Activated CD4-positive, alpha-beta memory T cell treated with anti-CD3 and anti-CD28 coated beads, Interleukin-2, amount 10 ng/mL, durations not matched to agents 7 days and 5 days (primary cell): ENCODE measurements around the gene DEFB127. TPM values are rescaled to one million over a fixed set of nuclear protein-coding genes. Genes with fewer than 3 reads are reported as not detected.
"Not testable (repeated sequence)": the region's sequence is repeated elsewhere in the genome, so short reads cannot be mapped to it uniquely, and the experiment has no call there.

Experiments
- CTCF ChIA-PET: fragments of 350-600 bp; sonication (Branson Sonifier 250); formaldehyde crosslinking; loops from one replicate; lab custom pipeline; 2021; ENCODE audit warnings: antibody characterized with exemption, inconsistent platforms; lab: Charles Lee
- POLR2A ChIA-PET: fragments of 350-600 bp; sonication (Branson Sonifier 250); formaldehyde crosslinking; loops from one replicate; lab custom pipeline; 2021; ENCODE audit warnings: antibody characterized with exemption; lab: Charles Lee
- DNase-seq: peaks from one replicate; pipeline ENCODE4 v3.0.0-alpha.2; 2020
- H3K27ac Mint-ChIP-seq: one replicate; pipeline ENCODE4 v1.8.0; 2021; ENCODE audit warnings: mild to moderate bottlenecking, mixed read lengths
- H3K27me3 Mint-ChIP-seq: one replicate; pipeline ENCODE4 v1.8.0; 2021; ENCODE audit warnings: mixed read lengths
- H3K36me3 Mint-ChIP-seq: one replicate; pipeline ENCODE4 v1.8.0; 2021; ENCODE audit warnings: low read depth, mixed read lengths
- H3K4me1 Mint-ChIP-seq: one replicate; pipeline ENCODE4 v1.8.0; 2021; ENCODE audit warnings: mixed read lengths
- H3K4me3 Mint-ChIP-seq: one replicate; pipeline ENCODE4 v1.8.0; 2021; ENCODE audit warnings: mild to moderate bottlenecking, mixed read lengths
- H3K9me3 Mint-ChIP-seq: one replicate; pipeline ENCODE4 v1.8.0; 2021; ENCODE audit warnings: mixed read lengths
- total RNA-seq, 2 experiments: library from RNA; stranded (reverse); gene quantifications; one replicate each; pipeline ENCODE4 v1.2.3, GENCODE V29; 2021

DEFB127 gene, protein sequence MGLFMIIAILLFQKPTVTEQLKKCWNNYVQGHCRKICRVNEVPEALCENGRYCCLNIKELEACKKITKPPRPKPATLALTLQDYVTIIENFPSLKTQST
- not detected for total RNA-seq

DNA sequence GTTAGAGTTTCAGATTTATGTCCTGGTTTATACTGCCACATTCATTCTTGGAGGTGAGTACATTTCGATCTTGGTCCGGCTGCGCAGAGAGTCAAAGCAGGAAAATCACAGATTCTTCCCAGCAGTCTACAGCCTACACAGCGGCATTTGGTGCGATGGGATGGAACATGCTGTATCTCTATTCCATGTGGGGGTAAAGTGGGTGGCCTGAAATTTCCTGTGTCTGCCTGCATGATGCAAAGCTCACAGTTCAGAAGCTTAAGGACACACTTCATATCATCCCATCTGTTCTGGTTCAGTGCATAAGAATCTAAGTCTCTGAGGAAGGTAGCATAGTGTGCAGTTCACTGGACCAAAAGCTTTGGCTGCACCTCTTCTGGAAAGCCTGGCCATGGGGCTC, at the start of gene DEFB127:
Gene DEFB127, plus strand, starts transcription at position 301 of the 400 bp plus-strand sequence. Its CDS starts 91 bp downstream, at position 392.
- H3K27me3 Mint-ChIP-seq, result peaks cover 26% of the 10 kb centered on the region
- H3K27ac Mint-ChIP-seq, result no peak within 1 kb of the TSS
- no peaks in the 10 kb centered on the region for H3K36me3 Mint-ChIP-seq
- CTCF ChIA-PET, result no interaction called here
- H3K4me1 Mint-ChIP-seq, result no peaks in the 10 kb centered on the region
- H3K4me3 Mint-ChIP-seq, result no peak within 1 kb of the TSS
- H3K9me3 Mint-ChIP-seq, result no peaks in the 10 kb centered on the region
- POLR2A ChIA-PET, result no interaction called here
- no peak for DNase-seq

DNA sequence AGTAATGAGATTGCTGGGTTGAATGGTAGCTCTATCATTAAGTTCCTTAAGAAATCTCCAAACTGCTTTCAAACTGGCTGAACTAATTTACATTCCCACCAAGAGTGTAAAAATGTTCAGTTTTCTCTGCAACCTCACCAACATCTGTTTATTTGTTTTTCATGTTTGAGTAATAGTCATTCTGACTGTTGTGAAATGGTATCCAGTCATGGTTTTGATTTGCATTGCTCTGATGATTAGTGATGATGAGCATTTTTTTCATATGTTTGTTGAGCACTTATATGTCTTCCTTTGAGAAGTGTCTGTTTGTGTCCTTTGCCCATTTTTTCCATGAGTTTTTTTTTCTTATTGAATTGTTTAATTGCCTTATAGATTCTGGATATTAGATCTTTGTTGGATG, 44.9 kb upstream of the DEFB127 start:
- DNase-seq, result no peak
- ChIA-PET CTCF (no interaction called here), POLR2A (no interaction called here)
- Mint-ChIP-seq H3K36me3 (no peaks in the 10 kb centered on the region), H3K4me3 (no peak overlapping the region), H3K4me1 (no peaks in the 10 kb centered on the region), H3K9me3 (no peaks in the 10 kb centered on the region), H3K27me3 (peaks cover 33% of the 10 kb centered on the region), H3K27ac (no peak overlapping the region)

DNA sequence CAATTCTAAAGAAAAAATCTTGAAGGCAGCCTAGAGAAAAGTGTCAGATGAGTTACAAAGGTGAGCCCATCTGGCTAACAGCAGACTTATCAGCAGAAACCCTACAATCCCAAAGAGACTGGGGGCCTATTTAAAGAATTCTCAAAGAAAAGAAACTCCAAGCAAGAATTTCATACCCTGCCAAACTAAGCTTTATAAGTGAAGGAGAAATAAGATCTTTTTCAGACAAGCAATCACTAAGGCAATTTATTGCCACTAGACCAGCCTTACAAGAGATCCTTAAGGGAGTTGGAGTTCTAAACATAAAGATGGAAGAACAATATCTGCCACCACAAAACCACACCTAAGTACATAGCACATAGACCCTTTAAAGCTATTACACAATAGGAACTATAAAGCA, 39.7 kb upstream of the DEFB127 start:
- H3K9me3 Mint-ChIP-seq, result no peaks in the 10 kb centered on the region
- H3K4me1 Mint-ChIP-seq, result no peaks in the 10 kb centered on the region
- POLR2A ChIA-PET, result no interaction called here
- no peak overlapping the region for H3K27ac Mint-ChIP-seq
- no peaks in the 10 kb centered on the region for H3K36me3 Mint-ChIP-seq
- peaks cover 32% of the 10 kb centered on the region for H3K27me3 Mint-ChIP-seq
- CTCF ChIA-PET, result no interaction called here
- H3K4me3 Mint-ChIP-seq, result no peak overlapping the region
- DNase-seq, result no peak

DNA sequence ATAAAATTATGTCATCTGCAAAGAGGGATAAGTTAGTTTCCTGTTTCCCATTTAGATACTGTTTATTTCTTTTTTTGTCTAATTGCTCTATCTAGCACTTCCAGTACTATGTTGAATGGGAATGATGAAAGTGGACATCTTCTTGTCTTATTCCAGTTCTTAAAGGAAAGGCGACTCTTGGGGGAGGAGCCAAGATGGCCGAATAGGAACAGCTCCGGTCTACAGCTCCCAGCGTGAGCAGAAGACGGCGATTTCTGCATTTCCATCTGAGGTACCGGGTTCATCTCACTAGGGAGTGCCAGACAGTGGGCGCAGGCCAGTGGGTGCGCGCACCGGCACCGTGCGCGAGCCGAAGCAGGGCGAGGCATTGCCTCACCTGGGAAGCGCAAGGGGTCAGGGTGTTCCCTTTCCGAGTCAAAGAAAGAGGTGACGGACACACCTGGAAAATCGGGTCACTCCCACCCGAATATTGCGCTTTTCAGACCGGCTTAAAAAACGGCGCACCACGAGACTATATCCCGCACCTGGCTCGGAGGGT, 27.4 kb upstream of the DEFB127 start:
- peaks cover 13% of the 10 kb centered on the region for H3K27me3 Mint-ChIP-seq
- H3K4me1 Mint-ChIP-seq, H3K9me3 Mint-ChIP-seq, POLR2A ChIA-PET, DNase-seq, H3K4me3 Mint-ChIP-seq, H3K27ac Mint-ChIP-seq, H3K36me3 Mint-ChIP-seq, CTCF ChIA-PET: not testable (repeated sequence)

DNA sequence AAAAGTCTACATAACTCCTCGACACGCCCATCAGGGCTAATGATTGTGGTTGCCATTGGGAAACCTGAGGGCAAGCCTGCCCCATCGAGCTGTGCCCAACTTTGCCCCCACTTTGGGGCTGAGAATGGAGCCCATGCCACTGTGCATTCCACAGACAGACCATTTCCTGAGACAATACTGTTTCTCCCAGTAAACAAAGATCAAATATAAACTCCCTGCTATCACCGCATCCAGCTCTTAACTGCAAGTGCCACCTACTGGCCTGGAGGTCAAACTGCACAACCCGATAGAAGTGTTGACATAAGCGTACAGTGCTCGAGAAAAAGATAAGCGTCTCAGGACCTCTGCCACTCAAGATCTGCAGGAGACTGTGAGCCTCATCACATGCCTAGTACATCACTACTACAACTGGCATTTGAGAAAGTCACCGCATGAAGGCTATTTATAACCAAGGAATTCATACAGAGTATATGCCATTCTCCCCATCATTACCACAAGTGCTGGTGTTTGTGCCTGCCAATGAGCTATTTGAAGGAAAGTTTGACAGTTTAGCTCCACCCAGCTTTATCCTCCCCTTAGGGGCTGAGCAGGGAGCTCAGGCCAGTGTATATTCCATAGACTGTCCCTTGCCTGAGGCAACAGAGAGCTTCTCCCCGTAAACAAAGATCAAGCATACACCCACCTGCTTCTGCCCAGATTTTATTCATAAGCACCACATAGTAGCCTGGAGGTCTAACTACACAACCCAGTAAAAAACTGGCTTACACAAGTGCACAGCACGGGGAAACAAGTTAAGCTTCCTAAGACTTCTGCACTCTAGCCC, 19.4 kb upstream of the DEFB127 start:
- Mint-ChIP-seq H3K27ac (no peak overlapping the region), H3K4me3 (no peak overlapping the region), H3K9me3 (peaks cover 6% of the 10 kb centered on the region), H3K36me3 (no peaks in the 10 kb centered on the region), H3K4me1 (no peaks in the 10 kb centered on the region), H3K27me3 (peaks cover 21% of the 10 kb centered on the region)
- ChIA-PET CTCF (interaction anchor here (1.4 kb wide), 1 partner anchor 129 kb away, joined by 4 read pairs; no protein-coding TSS in a partner anchor), POLR2A (no interaction called here)
- DNase-seq, result peak; percentile 18

DNA sequence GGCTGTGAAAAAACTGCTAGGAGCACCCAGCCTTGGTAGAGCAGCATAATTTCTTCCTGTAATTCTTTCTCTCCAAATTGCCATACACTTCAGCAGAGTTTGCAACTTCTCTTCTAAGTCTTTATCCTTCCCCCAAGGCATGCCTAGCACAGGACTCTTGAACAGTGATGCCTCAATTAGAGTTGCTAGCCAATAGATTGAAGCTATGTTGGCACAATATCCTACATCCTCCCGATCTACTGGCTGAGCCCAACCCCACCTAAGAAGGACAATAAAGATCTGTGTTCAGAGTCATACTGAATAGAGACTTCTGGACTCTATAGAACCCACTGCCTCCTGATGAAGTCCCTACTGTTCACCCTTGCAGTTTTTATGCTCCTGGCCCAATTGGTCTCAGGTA, 15.0 kb upstream of the DEFB127 start, which contains the start of gene DEFB126:
Gene DEFB126, plus strand, starts transcription at position 301 of the 400 bp plus-strand sequence. Its CDS starts 39 bp downstream, at position 340.
- H3K4me1 Mint-ChIP-seq, result no peaks in the 10 kb centered on the region
- H3K27ac Mint-ChIP-seq, result no peak within 1 kb of the TSS
- no peaks in the 10 kb centered on the region for H3K36me3 Mint-ChIP-seq
- peaks cover 37% of the 10 kb centered on the region for H3K27me3 Mint-ChIP-seq
- H3K4me3 Mint-ChIP-seq, result no peak within 1 kb of the TSS
- POLR2A ChIA-PET, result no interaction called here
- peaks cover 4% of the 10 kb centered on the region for H3K9me3 Mint-ChIP-seq
- DNase-seq, result no peak
- CTCF ChIA-PET, result no interaction called here

DNA sequence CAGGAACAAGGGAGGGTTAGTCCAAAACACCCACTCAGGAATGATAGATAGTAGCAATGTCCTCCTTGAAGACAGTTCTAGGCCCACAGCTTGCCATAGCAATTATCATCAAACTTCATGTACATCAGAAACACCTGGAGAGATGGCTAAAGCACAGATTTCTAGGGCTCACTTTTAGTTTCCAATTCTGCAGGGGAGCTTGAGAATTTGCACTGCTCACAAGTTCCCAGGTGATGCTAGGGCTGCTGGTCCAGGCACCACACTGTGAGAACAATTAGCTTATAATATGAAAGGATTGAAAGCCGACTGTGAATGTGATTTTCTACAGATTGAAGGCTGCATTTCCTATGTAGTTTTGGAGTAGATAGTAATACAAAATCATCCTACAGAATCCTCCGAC, 11.4 kb upstream of the DEFB127 start:
- CTCF ChIA-PET, result no interaction called here
- POLR2A ChIA-PET, result no interaction called here
- no peak for DNase-seq

DNA sequence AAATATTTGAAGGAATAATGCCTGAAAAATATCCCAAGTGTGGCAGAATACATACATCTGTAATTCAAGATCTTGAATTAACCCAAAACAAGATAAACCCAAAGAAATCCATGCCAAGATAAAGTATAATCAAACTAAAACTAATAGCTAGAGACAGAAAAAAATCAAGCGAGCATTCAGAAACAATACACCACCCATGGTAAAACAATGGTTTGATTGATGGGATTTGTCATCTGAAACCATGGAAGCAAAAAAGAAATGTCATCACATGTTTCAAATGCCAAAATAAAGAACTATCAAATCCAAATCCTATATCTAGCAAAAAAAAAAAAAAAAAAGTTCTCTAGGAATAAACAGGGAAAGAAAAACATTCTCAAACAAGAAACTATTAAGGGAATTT, 5.1 kb upstream of the DEFB127 start:
- no peaks in the 10 kb centered on the region for H3K4me1 Mint-ChIP-seq
- no peaks in the 10 kb centered on the region for H3K9me3 Mint-ChIP-seq
- peaks cover 14% of the 10 kb centered on the region for H3K27me3 Mint-ChIP-seq
- CTCF ChIA-PET, result no interaction called here
- H3K27ac Mint-ChIP-seq, result no peak overlapping the region
- POLR2A ChIA-PET, result no interaction called here
- H3K36me3 Mint-ChIP-seq, result no peaks in the 10 kb centered on the region
- no peak for DNase-seq
- no peak overlapping the region for H3K4me3 Mint-ChIP-seq

More for the DNA sequence above, 11.4 kb upstream of the DEFB127 start:
- Mint-ChIP-seq H3K4me3 (no peak overlapping the region), H3K27ac (no peak overlapping the region), H3K4me1 (no peaks in the 10 kb centered on the region), H3K27me3 (peaks cover 32% of the 10 kb centered on the region), H3K36me3 (no peaks in the 10 kb centered on the region), H3K9me3 (no peaks in the 10 kb centered on the region)

DNA sequence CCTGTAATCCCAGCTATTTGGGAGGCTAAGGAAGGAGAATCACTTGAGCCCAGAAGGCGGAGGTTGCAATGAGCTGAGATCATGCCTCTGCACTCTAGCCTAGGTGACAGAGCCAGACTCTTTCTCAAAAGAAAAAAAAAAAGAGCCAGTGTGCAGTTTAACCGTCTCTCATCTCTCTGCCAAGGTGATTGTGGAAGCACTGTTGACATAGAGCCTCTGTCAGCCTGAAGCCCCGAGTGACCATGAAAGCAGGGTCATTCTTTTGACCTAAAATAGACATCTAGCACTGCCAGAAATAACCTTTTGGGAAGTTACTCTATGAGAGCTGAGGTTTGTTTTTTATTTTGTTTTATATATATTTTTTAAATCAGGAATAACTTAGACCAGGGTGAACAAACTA, 7.4 kb downstream of the DEFB127 start:
- Mint-ChIP-seq H3K27me3 (peaks cover 22% of the 10 kb centered on the region), H3K4me3 (no peak overlapping the region), H3K4me1 (no peaks in the 10 kb centered on the region), H3K27ac (no peak overlapping the region), H3K9me3 (no peaks in the 10 kb centered on the region), H3K36me3 (no peaks in the 10 kb centered on the region)
- no peak for DNase-seq
- ChIA-PET POLR2A (no interaction called here), CTCF (no interaction called here)

DNA sequence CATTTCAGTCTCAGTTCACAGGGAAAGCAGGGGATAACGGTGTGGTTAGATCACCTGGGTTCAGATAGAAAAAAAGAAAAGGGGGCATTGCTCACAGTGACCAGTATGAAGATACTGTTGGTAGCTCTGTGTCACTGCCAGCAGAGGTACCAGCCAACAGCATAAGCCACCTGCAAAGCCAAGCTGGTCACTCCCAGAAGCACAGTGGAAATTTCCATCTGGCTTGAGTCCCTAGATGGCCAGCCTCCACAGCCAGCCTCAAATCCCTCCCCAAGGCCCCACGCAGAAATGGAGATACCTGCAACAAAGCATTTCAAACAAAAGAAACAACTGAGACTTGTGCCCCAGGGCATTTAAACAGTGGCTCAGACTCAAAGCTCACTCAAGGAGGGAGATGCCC, 11.6 kb downstream of the DEFB127 start:
- peaks cover 11% of the 10 kb centered on the region for H3K27me3 Mint-ChIP-seq
- DNase-seq, result no peak
- ChIA-PET CTCF (no interaction called here), POLR2A (no interaction called here)
- H3K27ac Mint-ChIP-seq, result no peak overlapping the region
- no peaks in the 10 kb centered on the region for H3K4me1 Mint-ChIP-seq
- no peak overlapping the region for H3K4me3 Mint-ChIP-seq
- no peaks in the 10 kb centered on the region for H3K36me3 Mint-ChIP-seq
- no peaks in the 10 kb centered on the region for H3K9me3 Mint-ChIP-seq

DNA sequence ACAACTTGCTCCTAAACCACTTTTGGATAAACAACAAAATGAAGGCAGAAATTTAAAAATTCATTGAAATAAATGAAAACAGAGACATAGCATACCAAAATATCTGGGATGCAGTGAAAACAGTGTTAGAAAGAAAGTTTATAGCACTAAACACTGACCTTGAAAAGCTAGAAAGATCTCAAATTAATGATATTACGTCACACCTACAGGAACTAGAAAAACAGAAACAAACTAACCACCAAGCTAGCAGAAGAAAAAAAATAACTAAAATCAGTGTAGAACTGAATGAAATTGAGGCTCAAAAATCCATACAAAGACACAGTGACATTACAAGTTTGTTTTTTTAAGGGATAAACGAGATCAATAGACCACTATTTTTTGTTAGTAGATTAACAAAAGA, 27.0 kb downstream of the DEFB127 start:
- peaks cover 19% of the 10 kb centered on the region for H3K9me3 Mint-ChIP-seq
- H3K27ac Mint-ChIP-seq, result no peak overlapping the region
- H3K4me3 Mint-ChIP-seq, result no peak overlapping the region
- peaks cover 13% of the 10 kb centered on the region for H3K4me1 Mint-ChIP-seq
- CTCF ChIA-PET, result no interaction called here
- H3K27me3 Mint-ChIP-seq, result peaks cover 69% of the 10 kb centered on the region
- peaks cover 14% of the 10 kb centered on the region for H3K36me3 Mint-ChIP-seq
- POLR2A ChIA-PET, result no interaction called here
- no peak for DNase-seq

DNA sequence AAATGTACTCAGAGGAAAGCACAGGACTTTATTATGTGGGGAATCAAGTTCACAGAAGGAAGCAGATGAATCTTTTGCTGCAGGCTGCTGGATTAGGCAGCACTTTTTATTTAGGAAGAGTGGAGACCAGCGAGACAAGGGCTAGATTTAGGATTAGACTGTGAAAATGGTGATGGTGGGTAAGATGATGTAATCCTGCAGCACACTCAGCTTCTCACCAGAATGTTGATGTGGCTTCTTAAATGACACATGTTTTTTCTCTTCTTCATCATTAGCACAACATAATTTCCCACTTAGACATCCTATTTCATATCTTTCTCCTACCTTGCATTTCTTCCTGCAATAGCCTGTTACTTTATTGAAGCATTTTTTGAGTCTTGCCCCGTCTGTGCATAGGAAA, 30.5 kb downstream of the DEFB127 start:
- CTCF ChIA-PET, result no interaction called here

DNA sequence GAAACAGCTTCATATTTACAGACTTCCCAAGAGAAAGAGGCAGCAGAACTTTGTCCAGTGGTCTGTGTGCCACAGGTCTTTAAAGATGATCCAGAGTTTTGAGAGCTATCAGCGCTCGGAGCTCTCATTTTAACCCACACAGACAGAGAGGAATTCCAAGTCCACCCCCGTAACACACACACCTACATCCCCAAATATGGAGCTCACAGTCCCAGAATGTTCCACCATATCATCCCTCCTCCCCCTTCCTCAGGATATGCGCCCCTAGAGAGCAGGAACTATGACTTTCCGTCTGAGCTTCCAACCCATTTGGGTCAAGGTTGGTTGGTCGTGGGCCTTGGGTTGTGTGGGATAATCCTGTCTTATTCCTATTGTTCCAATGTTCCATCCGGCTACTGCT, 32.4 kb downstream of the DEFB127 start, which contains the start of gene DEFB128:
Gene DEFB128, minus strand, starts transcription at position 101 of the 400 bp plus-strand sequence. Its CDS starts 88 bp downstream, at position 13.
- CTCF ChIA-PET, result no interaction called here
- DNase-seq, result no peak
- peaks cover 5% of the 10 kb centered on the region for H3K4me1 Mint-ChIP-seq
- POLR2A ChIA-PET, result no interaction called here
- H3K27me3 Mint-ChIP-seq, result peaks cover 45% of the 10 kb centered on the region
- no peak within 1 kb of the TSS for H3K27ac Mint-ChIP-seq
- no peak within 1 kb of the TSS for H3K4me3 Mint-ChIP-seq
- peaks cover 6% of the 10 kb centered on the region for H3K36me3 Mint-ChIP-seq
- H3K9me3 Mint-ChIP-seq, result peaks cover 12% of the 10 kb centered on the region

More for the DNA sequence above, 30.5 kb downstream of the DEFB127 start:
- Mint-ChIP-seq H3K4me3 (no peak overlapping the region), H3K27ac (no peak overlapping the region), H3K36me3 (peaks cover 14% of the 10 kb centered on the region), H3K4me1 (peaks cover 13% of the 10 kb centered on the region), H3K9me3 (peaks cover 19% of the 10 kb centered on the region), H3K27me3 (peaks cover 61% of the 10 kb centered on the region)
- POLR2A ChIA-PET, result no interaction called here
- no peak for DNase-seq
